ENCODE results near the gene CNKSR2. TPM values are rescaled to one million over a fixed set of nuclear protein-coding genes. Genes with fewer than 3 reads are reported as not detected.
"Not testable (repeated sequence)": the region's sequence is repeated elsewhere in the genome, so short reads cannot be mapped to it uniquely, and the experiment has no call there.

CNKSR2 gene
- total RNA-seq, 1 experiment from 2014 or later, result not detected

GRCh38 chrX:21427086-21427485 lies 52.9 kb downstream of the CNKSR2 start:
- in situ Hi-C loops (cut with HindIII; ENCODE audit: low sequenced_read_pairs), result no loop called here
- DNase-seq (ENCODE audit: low spot score), result no peak

- in situ Hi-C loops (cut with HindIII; ENCODE audit: low sequenced_read_pairs), result no loop called here
- DNase-seq (ENCODE audit: low spot score), result no peak
These were observed 62.8 kb downstream of the CNKSR2 start for GRCh38 chrX:21437036-21437435.

- DNase-seq (ENCODE audit: low spot score), result no peak
- in situ Hi-C loops (cut with HindIII; ENCODE audit: low sequenced_read_pairs), result no loop called here
These were observed 64.6 kb downstream of the CNKSR2 start for GRCh38 chrX:21438792-21439191.

- DNase-seq (ENCODE audit: low spot score), result no peak
- in situ Hi-C loops (cut with HindIII; ENCODE audit: low sequenced_read_pairs), result no loop called here
These were observed 66.7 kb downstream of the CNKSR2 start for GRCh38 chrX:21440911-21441310.

- in situ Hi-C loops (cut with HindIII; ENCODE audit: low sequenced_read_pairs), result no loop called here
- no peak for DNase-seq (ENCODE audit: low spot score)
These were observed 83.5 kb downstream of the CNKSR2 start for GRCh38 chrX:21457718-21458117.

GRCh38 chrX:21469071-21469470 lies 94.9 kb downstream of the CNKSR2 start:
- in situ Hi-C loops (cut with HindIII; ENCODE audit: low sequenced_read_pairs), result no loop called here
- DNase-seq (ENCODE audit: low spot score), result peak; percentile 61

- DNase-seq (ENCODE audit: low spot score), result no peak
- in situ Hi-C loops (cut with HindIII; ENCODE audit: low sequenced_read_pairs), result no loop called here
These were observed 102.7 kb downstream of the CNKSR2 start for GRCh38 chrX:21476909-21477308.

- in situ Hi-C loops (cut with HindIII; ENCODE audit: low sequenced_read_pairs), result no loop called here
- DNase-seq (ENCODE audit: low spot score), result peak; percentile 76
These were observed 105.6 kb downstream of the CNKSR2 start for GRCh38 chrX:21479695-21480270.

- in situ Hi-C loops (cut with HindIII; ENCODE audit: low sequenced_read_pairs), result no loop called here
- DNase-seq (ENCODE audit: low spot score), result peak; percentile 73
These were observed 107.5 kb downstream of the CNKSR2 start for GRCh38 chrX:21481761-21482160.

GRCh38 chrX:21484051-21484450 lies 109.8 kb downstream of the CNKSR2 start:
- DNase-seq (ENCODE audit: low spot score); in situ Hi-C loops (cut with HindIII; ENCODE audit: low sequenced_read_pairs): not testable (repeated sequence)

- in situ Hi-C loops (cut with HindIII; ENCODE audit: low sequenced_read_pairs), result no loop called here
- DNase-seq (ENCODE audit: low spot score), result no peak
These were observed 113.6 kb downstream of the CNKSR2 start for GRCh38 chrX:21487832-21488231.

- in situ Hi-C loops (cut with HindIII; ENCODE audit: low sequenced_read_pairs), result no loop called here
- peak; percentile 66 for DNase-seq (ENCODE audit: low spot score)
These were observed 116.1 kb downstream of the CNKSR2 start for GRCh38 chrX:21490341-21490740.

GRCh38 chrX:21493226-21493830 lies 119.1 kb downstream of the CNKSR2 start:
- peak; percentile 76 for DNase-seq (ENCODE audit: low spot score)
- in situ Hi-C loops (cut with HindIII; ENCODE audit: low sequenced_read_pairs), result no loop called here

GRCh38 chrX:21503593-21503992 lies 129.4 kb downstream of the CNKSR2 start:
- in situ Hi-C loops (cut with HindIII; ENCODE audit: low sequenced_read_pairs), result no loop called here
- no peak for DNase-seq (ENCODE audit: low spot score)

- in situ Hi-C loops (cut with HindIII; ENCODE audit: low sequenced_read_pairs), result no loop called here
- DNase-seq (ENCODE audit: low spot score), result no peak
These were observed 135.7 kb downstream of the CNKSR2 start for GRCh38 chrX:21509912-21510311.

GRCh38 chrX:21524008-21524407 lies 149.8 kb downstream of the CNKSR2 start:
- no peak for DNase-seq (ENCODE audit: low spot score)
- in situ Hi-C loops (cut with HindIII; ENCODE audit: low sequenced_read_pairs), result no loop called here

GRCh38 chrX:21528076-21528475 lies 153.9 kb downstream of the CNKSR2 start:
- DNase-seq (ENCODE audit: low spot score), result no peak
- in situ Hi-C loops (cut with HindIII; ENCODE audit: low sequenced_read_pairs), result no loop called here

GRCh38 chrX:21529771-21530170 lies 155.6 kb downstream of the CNKSR2 start:
- no peak for DNase-seq (ENCODE audit: low spot score)
- in situ Hi-C loops (cut with HindIII; ENCODE audit: low sequenced_read_pairs), result no loop called here

GRCh38 chrX:21544642-21545041 lies 170.4 kb downstream of the CNKSR2 start:
- DNase-seq (ENCODE audit: low spot score); in situ Hi-C loops (cut with HindIII; ENCODE audit: low sequenced_read_pairs): not testable (repeated sequence)

GRCh38 chrX:21559417-21559816 lies 185.2 kb downstream of the CNKSR2 start:
- in situ Hi-C loops (cut with HindIII; ENCODE audit: low sequenced_read_pairs), result no loop called here
- DNase-seq (ENCODE audit: low spot score), result no peak

- in situ Hi-C loops (cut with HindIII; ENCODE audit: low sequenced_read_pairs), result no loop called here
- no peak for DNase-seq (ENCODE audit: low spot score)
These were observed 190.8 kb downstream of the CNKSR2 start for GRCh38 chrX:21565025-21565424.

Measured in G401 (cell line).